Liver (tissue), 9 donors: ENCODE measurements around the gene CHTF8. TPM values are rescaled to one million over a fixed set of nuclear protein-coding genes. Genes with fewer than 3 reads are reported as not detected.

Source experiments
- DNase-seq: peaks from one replicate; pipeline ENCODE4 v3.0.0-alpha.2; 2017; ENCODE audit warnings: low spot score
- H3K27ac ChIP-seq, 2 donors: one replicate each; pipeline ENCODE4 v1.7.0; 2013; ENCODE audit warnings: inconsistent platforms in 2 of 2, low read length in 2 of 2, control low read depth in 1 of 2, low read depth in 1 of 2, mild to moderate bottlenecking in 1 of 2
- H3K27me3 ChIP-seq, 4 donors: one replicate each; pipeline versions ENCODE4 v1.6.1 to v1.7.0; 2013; ENCODE audit warnings: low read length in 3 of 4, inconsistent platforms in 1 of 4, mild to moderate bottlenecking in 1 of 4, moderate library complexity in 1 of 4; ENCODE audit not compliant: control insufficient read depth in 4 of 4, insufficient read depth in 4 of 4
- H3K36me3 ChIP-seq, 4 donors: one replicate each; pipeline versions ENCODE4 v1.6.1 to v1.7.0; 2013; ENCODE audit warnings: low read length in 3 of 4, mild to moderate bottlenecking in 3 of 4, low read depth in 1 of 4, moderate library complexity in 1 of 4; ENCODE audit not compliant: control insufficient read depth in 4 of 4, insufficient read depth in 3 of 4
- H3K4me1 ChIP-seq, 4 donors: one replicate each; pipeline versions ENCODE4 v1.6.1 to v1.7.0; 2013; ENCODE audit warnings: low read length in 3 of 4, mild to moderate bottlenecking in 3 of 4, moderate library complexity in 1 of 4; ENCODE audit not compliant: control insufficient read depth in 4 of 4, insufficient read depth in 4 of 4
- H3K4me3 ChIP-seq, 3 donors: one replicate each; pipeline versions ENCODE4 v1.6.1 to v1.7.0; 2013; ENCODE audit warnings: low read length in 3 of 3, control low read depth in 1 of 3, low read depth in 1 of 3, mild to moderate bottlenecking in 1 of 3
- H3K9ac ChIP-seq, 2 donors: one replicate each; pipeline ENCODE4 v1.7.0; 2013; ENCODE audit warnings: low read length in 2 of 2, mild to moderate bottlenecking in 2 of 2, moderate library complexity in 2 of 2, control low read depth in 1 of 2, low read depth in 1 of 2
- H3K9me3 ChIP-seq, 4 donors: one replicate each; pipeline versions ENCODE4 v1.6.1 to v1.7.0; 2013; ENCODE audit warnings: low read length in 3 of 4; ENCODE audit not compliant: control insufficient read depth in 4 of 4
- ATF3 ChIP-seq: IDR thresholded peaks from 2 replicates; pipeline ENCODE4 v1.6.1; 2016; ENCODE audit warnings: antibody characterized with exemption
- CTCF ChIP-seq: fragments of 150-350 bp; IDR thresholded peaks from 2 replicates; pipeline ENCODE4 v1.5.1; 2017; ENCODE audit warnings: improper control_type of control experiment, low read depth, low read length; ENCODE audit not compliant: missing input control
- EGR1 ChIP-seq, 2 donors: IDR thresholded peaks; 2 replicates each; pipeline ENCODE4 v1.6.1; 2016 to 2018; ENCODE audit warnings: antibody characterized with exemption in 2 of 2, low read depth in 2 of 2
- FOXA1 ChIP-seq: IDR thresholded peaks from 2 replicates; pipeline ENCODE4 v1.6.1; 2016; ENCODE audit warnings: antibody characterized with exemption
- FOXA2 ChIP-seq: IDR thresholded peaks from 2 replicates; pipeline ENCODE4 v1.6.1; 2016; ENCODE audit warnings: antibody characterized with exemption
- GABPA ChIP-seq, 2 donors: IDR thresholded peaks in 1 of 2; conservative IDR thresholded peaks in 1 of 2; 2 replicates each; pipeline ENCODE4 v1.6.1; 2016; ENCODE audit warnings: antibody characterized with exemption in 2 of 2, mild to moderate bottlenecking in 1 of 2, moderate library complexity in 1 of 2
- HNF4A ChIP-seq, 2 donors: conservative IDR thresholded peaks; 2 replicates each; pipeline ENCODE4 v1.6.1; 2016; ENCODE audit warnings: antibody characterized with exemption in 2 of 2, mild to moderate bottlenecking in 2 of 2
- HNF4G ChIP-seq: IDR thresholded peaks from 2 replicates; pipeline ENCODE4 v1.6.1; 2016; ENCODE audit warnings: antibody characterized with exemption
- JUND ChIP-seq, 2 donors: IDR thresholded peaks; 2 replicates each; pipeline ENCODE4 v1.6.1; 2016; ENCODE audit warnings: antibody characterized with exemption in 2 of 2
- MAX ChIP-seq: IDR thresholded peaks from 2 replicates; pipeline ENCODE4 v1.6.1; 2016; ENCODE audit warnings: antibody characterized with exemption
- NR2F2 ChIP-seq: IDR thresholded peaks from 2 replicates; pipeline ENCODE4 v1.6.1; 2016; ENCODE audit warnings: antibody characterized with exemption
- RAD21 ChIP-seq, 2 donors: IDR thresholded peaks; 2 replicates each; pipeline ENCODE4 v1.6.1; 2016; ENCODE audit warnings: antibody characterized with exemption in 2 of 2, mild to moderate bottlenecking in 2 of 2
- REST ChIP-seq: IDR thresholded peaks from 2 replicates; pipeline ENCODE4 v1.6.1; 2016; ENCODE audit warnings: antibody characterized with exemption, mild to moderate bottlenecking
- RXRA ChIP-seq, 2 donors: IDR thresholded peaks; 2 replicates each; pipeline ENCODE4 v1.6.1; 2017 to 2018; ENCODE audit warnings: antibody characterized with exemption in 2 of 2, mild to moderate bottlenecking in 1 of 2
- SP1 ChIP-seq: IDR thresholded peaks from 2 replicates; pipeline ENCODE4 v1.6.1; 2018; ENCODE audit warnings: antibody characterized with exemption, mild to moderate bottlenecking
- TAF1 ChIP-seq: conservative IDR thresholded peaks from 2 replicates; pipeline ENCODE4 v1.6.1; 2016; ENCODE audit warnings: antibody characterized with exemption, mild to moderate bottlenecking
- YY1 ChIP-seq: IDR thresholded peaks from 2 replicates; pipeline ENCODE4 v1.6.1; 2016; ENCODE audit warnings: antibody characterized with exemption, mild to moderate bottlenecking
- ZBTB33 ChIP-seq: IDR thresholded peaks from 2 replicates; pipeline ENCODE4 v1.6.1; 2016; ENCODE audit warnings: antibody characterized with exemption
- WGBS: extraction: QIAGEN DNeasy Blood & Tissue Kit; methylation state at CpG from one replicate; pipeline ENCODE4 v1.1.7; 2013; 5-methylcytosine and 5-hydroxymethylcytosine counted together
- polyA plus RNA-seq, 2 donors: library from polyadenylated mRNA; stranded (reverse) in 1 of 2; unstranded in 1 of 2; fragments of 200-250 nt in 1 of 2; fragments of >200 nt in 1 of 2; fragmentation: Nextera tagmentation in 1 of 2; extraction: Ambion mirVana in 1 of 2; gene quantifications; one replicate each; pipeline versions ENCODE4 v1.2.1 to v1.2.3, GENCODE V29; 2013 to 2015
- total RNA-seq, 2 donors: library from RNA; depleted of rRNA; stranded (reverse); fragments of >200 nt; gene quantifications; one replicate each; pipeline ENCODE4 v1.2.3, GENCODE V29; 2014
- donor health status: healthy.
- donor health status: healthy.
- donor health status: healthy.
- donor health status: healthy.
- donor health status: healthy.

The CHTF8 gene
- total and polyA plus RNA-seq, 4 donors, result 15.2 to 56.9 (median 51.6) TPM

- 84% methylated on average over 6 of the region's 6 CpGs for WGBS
- peaks cover 10 to 30% (median 14%) of the 10 kb centered on the region in 4 donors for H3K4me1 ChIP-seq
These were observed 21.0 kb downstream of the CHTF8 start for GRCh38 chr16:69111216-69111875.

More at GRCh38 chr16:69111216-69111875, 21.0 kb downstream of the CHTF8 start:
- TF ChIP-seq HNF4G, result no peak
- no peak for TF ChIP-seq YY1
- TF ChIP-seq NR2F2, result no peak
- no peak for TF ChIP-seq TAF1
- TF ChIP-seq HNF4A (conservative IDR thresholded peaks at IDR 0.05), result no peak
- no peak for TF ChIP-seq ZBTB33
- no peak for TF ChIP-seq GABPA (IDR thresholded peaks at IDR 0.05 in 1 of 2, conservative IDR thresholded peaks at IDR 0.05 in 1 of 2)
- no peak for TF ChIP-seq JUND (IDR thresholded peaks at IDR 0.05)
- no peak for TF ChIP-seq RXRA (IDR thresholded peaks at IDR 0.05)
- no peak for TF ChIP-seq FOXA2
- TF ChIP-seq REST, result no peak
- no peak for TF ChIP-seq ATF3
- TF ChIP-seq CTCF, result no peak
- TF ChIP-seq EGR1 (IDR thresholded peaks at IDR 0.05; ENCODE audit: low read depth in 2 of 2), result no peak
- TF ChIP-seq MAX, result no peak
- TF ChIP-seq RAD21 (IDR thresholded peaks at IDR 0.05), result no peak
- no peak for TF ChIP-seq FOXA1
- no peak for TF ChIP-seq SP1
- peaks cover 0 to 20% (median 2%) of the 10 kb centered on the region in 4 donors for H3K36me3 ChIP-seq
- H3K9me3 ChIP-seq, result no peaks in the 10 kb centered on the region
- H3K27ac ChIP-seq, result no peak overlapping the region
- DNase-seq, result no peak
- no peak overlapping the region for H3K9ac ChIP-seq
- H3K4me3 ChIP-seq, result no peak overlapping the region
- no peaks in the 10 kb centered on the region for H3K27me3 ChIP-seq
